Activated T-cell treated with anti-CD3 and anti-CD28 coated beads, Interleukin-2, amount 50 U/mL, for 24 hours (primary cell): ENCODE results near the gene CPOX.

Experiments used
- DNase-seq: peaks from one replicate; pipeline ENCODE4 v3.0.0-alpha.2; 2020
- H3K27ac Mint-ChIP-seq: 2 replicates; pipeline ENCODE4 v1.8.0; 2020; ENCODE audit warnings: mild to moderate bottlenecking, mixed read lengths
- H3K27me3 Mint-ChIP-seq: 2 replicates; pipeline ENCODE4 v1.8.0; 2020; ENCODE audit warnings: mixed read lengths
- H3K36me3 Mint-ChIP-seq: 2 replicates; pipeline ENCODE4 v1.8.0; 2020; ENCODE audit warnings: low read depth, mixed read lengths
- H3K4me1 Mint-ChIP-seq: 2 replicates; pipeline ENCODE4 v1.8.0; 2020; ENCODE audit warnings: low read depth, mixed read lengths
- H3K4me3 Mint-ChIP-seq: 2 replicates; pipeline ENCODE4 v1.8.0; 2020; ENCODE audit warnings: mild to moderate bottlenecking, moderate library complexity, mixed read lengths
- H3K9me3 Mint-ChIP-seq: 2 replicates; pipeline ENCODE4 v1.8.0; 2020; ENCODE audit warnings: mixed read lengths

CPOX gene

DNA sequence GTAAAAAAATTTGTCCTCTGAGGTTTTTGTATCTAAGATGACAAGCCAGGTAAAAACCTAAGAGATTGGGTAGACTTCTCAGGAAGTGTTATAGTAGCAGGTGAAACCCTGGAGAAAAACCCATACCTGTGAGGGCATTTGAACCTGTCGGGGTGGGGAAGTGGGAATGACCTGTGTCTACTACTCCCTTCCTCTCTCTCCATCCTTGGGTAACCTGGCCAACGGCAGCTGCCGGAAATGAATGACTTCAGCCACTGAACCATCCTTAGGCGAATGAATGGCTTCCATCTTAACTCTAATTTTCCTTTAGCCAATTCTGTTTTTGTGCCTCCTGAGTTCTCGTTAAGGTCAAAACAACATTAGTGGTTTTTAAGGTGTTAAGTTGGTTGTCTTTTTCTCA is 44.9 kb downstream of the CPOX start:
- no peaks in the 10 kb centered on the region for H3K27me3 Mint-ChIP-seq
- H3K4me3 Mint-ChIP-seq = no peak overlapping the region
- no peaks in the 10 kb centered on the region for H3K9me3 Mint-ChIP-seq
- peaks cover 73% of the 10 kb centered on the region for H3K4me1 Mint-ChIP-seq
- no peak overlapping the region for H3K27ac Mint-ChIP-seq
- peaks cover 40% of the 10 kb centered on the region for H3K36me3 Mint-ChIP-seq
- no peak for DNase-seq

- peak overlapping the region; percentile 58 for H3K4me3 Mint-ChIP-seq
- H3K36me3 Mint-ChIP-seq = peaks cover 25% of the 10 kb centered on the region
- H3K9me3 Mint-ChIP-seq = peaks cover 4% of the 10 kb centered on the region
- peaks cover 69% of the 10 kb centered on the region for H3K4me1 Mint-ChIP-seq
- DNase-seq = no peak
- peak overlapping the region; percentile 93 for H3K27ac Mint-ChIP-seq
- no peaks in the 10 kb centered on the region for H3K27me3 Mint-ChIP-seq
Measured at GRCh38 chr3:98545940-98546339, 47.5 kb downstream of the CPOX start.

DNA sequence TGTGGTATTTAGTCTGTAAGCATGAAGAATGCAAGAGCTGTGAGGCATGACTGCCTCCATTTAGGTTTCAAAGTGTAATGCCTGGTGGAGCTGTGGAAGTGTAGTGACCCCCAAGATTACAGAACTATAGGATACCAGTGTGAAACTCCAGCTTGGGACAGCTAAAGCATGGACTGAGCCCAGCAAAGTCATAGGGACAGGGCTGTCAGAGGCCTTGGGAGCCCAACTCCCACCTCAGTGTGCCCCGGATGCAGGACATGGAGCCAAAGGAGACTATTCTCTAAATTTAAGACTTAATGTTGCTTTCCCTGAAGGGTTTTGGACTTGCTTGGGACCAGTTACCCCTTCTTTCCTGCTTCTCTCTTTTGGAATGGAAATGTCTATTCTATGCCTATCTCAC is 50.8 kb downstream of the CPOX start:
- Mint-ChIP-seq H3K36me3 (peaks cover 13% of the 10 kb centered on the region), H3K4me1 (peaks cover 63% of the 10 kb centered on the region), H3K27ac (peak overlapping the region; percentile 23), H3K27me3 (no peaks in the 10 kb centered on the region), H3K9me3 (peaks cover 4% of the 10 kb centered on the region), H3K4me3 (no peak overlapping the region)
- DNase-seq = no peak

DNA sequence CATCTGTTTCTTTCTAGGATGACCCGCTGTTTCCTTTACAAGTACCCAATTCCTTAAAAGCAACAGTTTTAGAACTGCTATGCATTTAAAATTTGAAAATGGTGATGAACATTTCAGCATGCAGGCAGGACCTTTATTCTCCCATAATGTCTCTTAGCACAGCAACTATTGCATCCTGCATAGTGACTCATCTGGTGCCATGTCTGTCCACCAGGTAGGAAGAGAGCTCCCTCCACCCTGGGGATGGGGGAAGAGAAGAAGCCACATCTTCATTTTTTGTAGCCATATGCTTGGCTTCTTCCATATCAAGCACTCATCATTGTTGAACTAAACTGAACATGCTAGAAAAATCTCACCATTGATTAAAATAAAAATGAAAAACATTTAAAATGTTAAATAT is 51.7 kb downstream of the CPOX start:
- no peak for DNase-seq
- Mint-ChIP-seq H3K9me3 (peaks cover 4% of the 10 kb centered on the region), H3K27me3 (no peaks in the 10 kb centered on the region), H3K4me1 (peaks cover 69% of the 10 kb centered on the region), H3K27ac (peak overlapping the region; percentile 84), H3K4me3 (no peak overlapping the region), H3K36me3 (peaks cover 13% of the 10 kb centered on the region)

- H3K4me3 Mint-ChIP-seq = peak overlapping the region; percentile 42
- peaks cover 4% of the 10 kb centered on the region for H3K9me3 Mint-ChIP-seq
- peak overlapping the region; percentile 82 for H3K27ac Mint-ChIP-seq
- peaks cover 70% of the 10 kb centered on the region for H3K4me1 Mint-ChIP-seq
- no peaks in the 10 kb centered on the region for H3K27me3 Mint-ChIP-seq
- H3K36me3 Mint-ChIP-seq = peaks cover 14% of the 10 kb centered on the region
- DNase-seq = no peak
Measured at GRCh38 chr3:98540346-98540745, 53.1 kb downstream of the CPOX start.

- Mint-ChIP-seq H3K36me3 (peaks cover 27% of the 10 kb centered on the region), H3K4me1 (peaks cover 57% of the 10 kb centered on the region), H3K27me3 (no peaks in the 10 kb centered on the region), H3K4me3 (peak overlapping the region; percentile 76), H3K27ac (peak overlapping the region; percentile 94), H3K9me3 (peaks cover under 1% of the 10 kb centered on the region)
- no peak for DNase-seq
Measured at GRCh38 chr3:98536456-98537017, 56.9 kb downstream of the CPOX start.

- Mint-ChIP-seq H3K27ac (no peak overlapping the region), H3K9me3 (no peaks in the 10 kb centered on the region), H3K27me3 (no peaks in the 10 kb centered on the region), H3K4me1 (peaks cover 61% of the 10 kb centered on the region), H3K4me3 (peak overlapping the region; percentile 63), H3K36me3 (peaks cover 42% of the 10 kb centered on the region)
- no peak for DNase-seq
Measured at GRCh38 chr3:98534734-98535133, 58.7 kb downstream of the CPOX start.

- DNase-seq = no peak
- peak overlapping the region; percentile 44 for H3K27ac Mint-ChIP-seq
- H3K4me1 Mint-ChIP-seq = peaks cover 60% of the 10 kb centered on the region
- H3K4me3 Mint-ChIP-seq = peak overlapping the region; percentile 59
- H3K9me3 Mint-ChIP-seq = no peaks in the 10 kb centered on the region
- no peaks in the 10 kb centered on the region for H3K27me3 Mint-ChIP-seq
- peaks cover 46% of the 10 kb centered on the region for H3K36me3 Mint-ChIP-seq
Measured at GRCh38 chr3:98534168-98534567, 59.2 kb downstream of the CPOX start.

DNA sequence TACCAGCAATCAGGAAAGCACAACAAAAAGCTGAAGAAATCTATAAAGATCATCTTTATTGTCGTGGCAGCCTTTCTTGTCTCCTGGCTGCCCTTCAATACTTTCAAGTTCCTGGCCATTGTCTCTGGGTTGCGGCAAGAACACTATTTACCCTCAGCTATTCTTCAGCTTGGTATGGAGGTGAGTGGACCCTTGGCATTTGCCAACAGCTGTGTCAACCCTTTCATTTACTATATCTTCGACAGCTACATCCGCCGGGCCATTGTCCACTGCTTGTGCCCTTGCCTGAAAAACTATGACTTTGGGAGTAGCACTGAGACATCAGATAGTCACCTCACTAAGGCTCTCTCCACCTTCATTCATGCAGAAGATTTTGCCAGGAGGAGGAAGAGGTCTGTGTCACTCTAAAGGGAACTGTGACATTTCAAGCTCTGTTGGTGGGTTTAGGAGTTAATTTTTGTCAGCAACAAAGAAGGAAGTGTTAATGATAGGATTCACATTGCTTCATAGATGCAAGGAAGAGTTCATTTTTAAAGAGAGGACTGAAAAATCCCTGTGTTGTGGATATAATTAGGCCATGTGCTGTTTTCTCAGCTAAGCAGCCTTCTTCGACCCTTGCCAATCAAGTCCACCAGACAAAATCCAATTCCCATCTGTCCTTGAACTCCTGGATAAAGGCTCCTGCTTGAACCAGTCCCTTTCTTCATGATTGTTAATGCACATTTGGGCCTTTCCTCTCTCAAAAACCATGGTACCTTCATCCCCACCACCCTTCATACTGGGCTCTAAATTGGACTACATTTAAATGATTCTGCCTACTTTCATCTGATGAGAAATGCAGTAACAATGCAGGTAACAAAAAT is 60.5 kb downstream of the CPOX start:
- no peaks in the 10 kb centered on the region for H3K27me3 Mint-ChIP-seq
- peaks cover 57% of the 10 kb centered on the region for H3K4me1 Mint-ChIP-seq
- peak overlapping the region; percentile 59 for H3K4me3 Mint-ChIP-seq
- H3K27ac Mint-ChIP-seq = peak overlapping the region; percentile 27
- DNase-seq = no peak
- H3K36me3 Mint-ChIP-seq = peaks cover 49% of the 10 kb centered on the region
- no peaks in the 10 kb centered on the region for H3K9me3 Mint-ChIP-seq

DNA sequence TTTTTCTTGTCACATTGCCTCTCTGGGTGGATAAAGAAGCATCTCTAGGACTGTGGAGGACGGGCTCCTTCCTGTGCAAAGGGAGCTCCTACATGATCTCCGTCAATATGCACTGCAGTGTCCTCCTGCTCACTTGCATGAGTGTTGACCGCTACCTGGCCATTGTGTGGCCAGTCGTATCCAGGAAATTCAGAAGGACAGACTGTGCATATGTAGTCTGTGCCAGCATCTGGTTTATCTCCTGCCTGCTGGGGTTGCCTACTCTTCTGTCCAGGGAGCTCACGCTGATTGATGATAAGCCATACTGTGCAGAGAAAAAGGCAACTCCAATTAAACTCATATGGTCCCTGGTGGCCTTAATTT is 61.2 kb downstream of the CPOX start:
- H3K27me3 Mint-ChIP-seq = no peaks in the 10 kb centered on the region
- peak overlapping the region; percentile 59 for H3K27ac Mint-ChIP-seq
- DNase-seq = no peak
- H3K36me3 Mint-ChIP-seq = peaks cover 53% of the 10 kb centered on the region
- no peaks in the 10 kb centered on the region for H3K9me3 Mint-ChIP-seq
- H3K4me1 Mint-ChIP-seq = peaks cover 60% of the 10 kb centered on the region
- H3K4me3 Mint-ChIP-seq = peak overlapping the region; percentile 59

GRCh38 chr3:98531622-98532274 is 61.7 kb downstream of the CPOX start, which contains the start of gene GPR15:
TSS of gene GPR15 (plus strand) at chr3:98531978. CDS start at chr3:98532034, 56 bp downstream.
- Mint-ChIP-seq H3K9me3 (no peaks in the 10 kb centered on the region), H3K36me3 (peaks cover 56% of the 10 kb centered on the region), H3K4me3 (peak within 1 kb of the TSS; percentile 59), H3K4me1 (peaks cover 58% of the 10 kb centered on the region), H3K27ac (peak within 1 kb of the TSS; percentile 59), H3K27me3 (no peaks in the 10 kb centered on the region)
- no peak for DNase-seq

- Mint-ChIP-seq H3K4me1 (peaks cover 54% of the 10 kb centered on the region), H3K36me3 (peaks cover 55% of the 10 kb centered on the region), H3K4me3 (peak overlapping the region; percentile 59), H3K27me3 (no peaks in the 10 kb centered on the region), H3K27ac (no peak overlapping the region), H3K9me3 (no peaks in the 10 kb centered on the region)
- no peak for DNase-seq
Measured at GRCh38 chr3:98530676-98531075, 62.7 kb downstream of the CPOX start.

- Mint-ChIP-seq H3K36me3 (peaks cover 58% of the 10 kb centered on the region), H3K4me3 (peak overlapping the region; percentile 59), H3K9me3 (no peaks in the 10 kb centered on the region), H3K27me3 (no peaks in the 10 kb centered on the region), H3K4me1 (peaks cover 61% of the 10 kb centered on the region), H3K27ac (peak overlapping the region; percentile 63)
- no peak for DNase-seq
Measured at GRCh38 chr3:98529856-98530459, 63.5 kb downstream of the CPOX start.
